HG03025 (cell line): ENCODE results near the gene GPC6.
"Not testable (repeated sequence)": the region's sequence is repeated elsewhere in the genome, so short reads cannot be mapped to it uniquely, and the experiment has no call there.

Experiments used
- ATAC-seq: cut with Tn5 transposase; IDR thresholded peaks from one replicate; pipeline ENCODE4 v1.9.1; 2021; ENCODE audit warnings: mild to moderate bottlenecking, moderate library complexity; ENCODE audit not compliant: unreplicated experiment, low FRiP score

The GPC6 gene

DNA sequence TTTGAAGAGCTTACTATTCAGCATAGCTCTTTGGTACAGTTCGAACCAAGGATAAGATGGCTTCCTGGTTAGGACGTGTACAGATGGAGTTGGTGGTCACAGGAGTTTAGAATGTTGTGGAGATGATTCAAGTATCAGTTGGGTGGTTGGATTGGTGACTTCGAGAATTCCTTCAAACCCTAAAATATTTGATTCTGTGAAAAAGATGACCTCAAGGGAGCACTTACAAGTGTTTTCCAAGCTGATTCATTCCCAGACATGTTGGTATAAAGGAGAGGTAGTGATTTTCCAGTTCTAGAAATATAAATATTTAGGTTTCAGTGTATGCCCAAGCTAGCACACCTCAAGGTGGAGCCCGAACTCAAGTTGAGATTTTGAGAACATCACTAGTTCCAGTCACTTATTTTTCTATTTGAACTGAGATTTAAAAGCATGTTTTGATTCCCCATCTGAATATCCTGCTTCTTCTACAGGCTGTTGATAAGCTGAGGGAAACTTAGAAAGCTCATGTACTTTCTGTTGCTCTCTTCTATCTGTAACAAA is 946.8 kb downstream of the GPC6 start:
- no peak for ATAC-seq

DNA sequence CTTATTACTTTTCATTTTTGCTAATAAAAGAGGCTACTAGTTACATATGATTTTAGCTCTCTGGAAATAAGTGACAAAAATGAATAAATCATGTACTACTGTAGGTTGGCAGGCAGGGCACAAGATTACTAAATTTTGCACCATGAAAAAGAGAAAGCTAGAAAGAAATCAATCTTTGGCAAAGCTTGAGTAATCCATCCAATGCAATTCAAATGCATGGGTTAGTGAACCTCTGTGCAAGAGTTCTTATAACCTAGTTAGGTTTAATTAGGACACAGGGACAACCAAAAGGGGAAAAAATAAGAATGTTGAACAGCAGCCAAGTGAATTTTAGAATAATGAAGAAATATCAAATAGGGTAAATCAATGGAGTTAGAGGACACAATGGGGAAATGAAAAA is 947.4 kb downstream of the GPC6 start:
- no peak for ATAC-seq

DNA sequence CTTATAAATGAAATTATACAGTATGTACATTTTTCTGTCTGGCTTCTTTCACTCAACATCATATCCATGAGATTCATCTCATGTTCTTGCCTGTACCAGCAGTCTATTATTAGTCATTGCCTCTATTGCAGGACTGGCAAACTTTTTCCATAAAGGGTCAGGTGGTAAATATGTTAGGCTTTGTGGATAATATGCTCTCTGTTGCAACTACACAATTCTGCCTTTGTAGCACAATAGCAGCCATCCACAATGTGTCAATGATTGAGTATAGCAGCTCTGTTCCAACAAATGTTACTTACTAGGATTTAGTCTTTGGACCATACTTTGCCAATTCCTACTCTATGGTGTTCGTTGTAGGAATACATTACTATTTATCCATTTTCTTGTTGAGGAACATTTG is 948.5 kb downstream of the GPC6 start:
- no peak for ATAC-seq

DNA sequence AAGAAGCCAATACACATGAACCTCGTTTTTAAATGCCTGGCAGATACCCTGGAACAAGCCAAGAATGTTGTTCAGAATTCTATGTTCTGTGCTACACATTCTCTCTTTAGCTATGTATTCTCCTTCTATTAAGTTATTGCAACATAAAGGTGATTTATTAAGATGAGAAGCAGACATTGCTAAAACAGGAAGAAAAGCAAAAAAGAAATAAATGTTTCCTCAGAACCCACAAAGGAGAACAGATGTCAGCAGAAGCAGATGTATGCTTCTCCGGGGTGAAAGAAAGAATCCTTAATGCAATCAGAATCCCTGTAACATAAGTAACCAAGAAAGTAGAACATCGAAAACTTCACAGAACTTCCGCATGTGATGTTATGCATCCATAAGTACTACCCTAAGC is 950.0 kb downstream of the GPC6 start:
- no peak for ATAC-seq

DNA sequence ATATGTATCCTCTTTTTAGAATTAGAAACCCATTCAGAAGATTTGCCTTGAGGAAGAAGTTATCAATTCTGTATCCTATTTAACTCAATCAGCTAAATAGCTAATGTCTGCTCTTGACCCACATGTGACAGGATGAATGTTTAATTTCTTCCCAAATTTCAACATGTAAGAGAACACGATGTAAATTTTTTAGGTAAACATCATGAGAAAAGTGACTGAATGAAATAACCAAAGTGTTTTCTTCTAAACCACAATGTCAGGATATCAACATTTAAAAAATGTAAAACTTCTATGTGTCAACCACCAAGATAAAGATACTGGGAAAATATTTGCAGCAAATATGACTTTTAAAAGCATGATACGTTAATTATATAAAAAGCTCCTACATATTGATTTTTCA is 950.4 kb downstream of the GPC6 start:
- ATAC-seq = no peak

DNA sequence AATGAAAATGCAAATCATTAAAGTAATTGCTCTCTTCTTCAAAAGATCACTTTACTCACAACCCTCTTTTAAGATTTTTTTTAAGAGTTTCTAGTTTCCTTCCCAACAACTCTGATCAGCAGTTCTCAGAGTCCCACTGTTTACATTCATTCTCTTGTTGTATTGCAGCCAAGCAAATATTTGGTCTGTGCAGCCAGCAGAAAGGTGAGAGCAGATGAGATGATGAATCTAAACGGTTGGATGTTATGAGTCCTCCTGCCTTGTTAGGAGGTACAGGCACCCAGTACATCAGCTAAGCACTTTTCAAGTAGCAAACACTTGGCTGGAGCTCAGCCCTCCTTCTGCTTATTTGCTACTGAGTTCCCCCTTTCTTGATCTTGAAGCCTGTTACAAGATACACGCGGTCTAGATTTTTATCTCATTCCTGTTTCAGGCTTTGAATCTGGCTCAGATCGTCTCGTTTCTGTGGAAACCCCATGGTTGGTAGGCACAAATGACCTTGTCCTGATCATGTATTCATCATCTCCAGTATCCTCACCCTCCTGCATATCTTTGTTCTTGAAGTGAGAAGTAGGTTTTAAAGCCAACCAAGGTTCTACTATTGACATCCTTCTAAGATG is 952.1 kb downstream of the GPC6 start:
- no peak for ATAC-seq

DNA sequence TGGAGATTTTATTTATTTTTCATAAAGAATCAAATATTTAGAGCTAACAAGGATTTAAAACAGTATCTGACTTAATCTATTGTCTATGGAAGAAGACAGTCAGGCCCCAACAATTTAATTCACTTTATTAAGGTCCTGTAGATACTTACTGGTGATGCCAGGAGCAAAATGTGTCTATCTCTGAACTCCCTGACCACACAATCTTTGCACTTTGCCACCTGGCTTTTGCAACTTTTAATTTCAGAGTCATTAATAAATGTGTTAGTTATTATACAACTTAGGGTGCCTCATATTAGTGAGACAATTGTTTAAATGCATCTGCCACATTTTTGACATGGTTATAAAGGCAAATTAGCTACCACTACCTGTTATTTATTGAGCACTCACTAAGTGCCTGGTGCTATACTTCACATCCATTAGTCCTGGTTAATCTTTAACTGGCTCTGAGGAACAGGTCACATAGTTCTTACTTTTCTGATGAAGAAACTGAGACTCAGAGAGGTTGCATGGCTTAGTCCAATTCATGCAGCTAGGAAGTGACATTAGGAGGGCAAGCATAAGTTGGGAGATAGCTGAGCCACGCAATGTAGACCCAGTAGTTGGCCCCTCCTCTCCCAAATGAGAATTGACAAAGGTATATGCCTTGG is 955.0 kb downstream of the GPC6 start:
- no peak for ATAC-seq

DNA sequence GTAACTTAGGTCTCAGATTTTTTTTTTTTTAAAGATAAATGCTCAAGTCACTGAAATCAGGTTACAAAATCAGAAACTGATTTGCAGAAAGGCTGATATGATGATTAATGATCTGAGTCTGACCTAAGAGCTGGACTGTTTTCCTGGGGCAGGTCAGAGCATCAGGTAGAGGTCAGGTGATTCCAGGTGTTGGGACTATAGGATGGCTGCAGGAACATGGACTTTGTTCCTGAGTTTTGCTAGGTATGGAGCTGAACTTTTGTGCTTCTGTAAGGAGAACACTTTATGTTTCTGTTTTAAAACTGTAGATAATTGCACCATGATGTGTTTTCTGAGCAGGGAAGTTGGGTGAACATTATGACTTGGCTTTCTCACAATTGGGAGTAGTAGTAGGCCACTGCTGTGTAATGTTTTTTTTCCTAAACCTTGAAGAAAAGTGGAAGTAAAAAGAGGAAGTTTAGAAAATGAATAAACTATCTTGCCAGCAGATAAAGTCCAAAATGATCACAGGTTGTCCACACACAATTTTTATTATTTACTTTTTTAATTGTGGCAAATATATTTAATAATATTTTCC is 955.7 kb downstream of the GPC6 start:
- ATAC-seq = no peak

DNA sequence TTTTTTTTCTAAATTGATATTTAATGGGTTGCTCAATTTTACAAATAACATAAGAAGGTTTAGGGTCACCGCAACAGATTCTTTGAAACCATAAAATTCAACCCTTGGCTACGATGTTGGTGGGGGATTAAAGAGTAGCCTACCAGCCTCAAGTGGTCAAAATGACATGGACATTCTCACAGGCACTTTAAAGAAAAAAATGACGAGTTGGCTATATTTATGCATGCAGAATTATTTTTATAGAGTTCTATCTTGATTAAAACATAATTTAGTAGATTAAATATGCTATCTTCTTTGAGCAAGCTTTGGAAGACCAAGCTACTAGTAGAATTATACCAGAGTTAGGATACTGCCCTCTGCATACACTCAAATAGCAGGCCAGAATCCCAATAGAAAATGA is 959.9 kb downstream of the GPC6 start:
- ATAC-seq = no peak

DNA sequence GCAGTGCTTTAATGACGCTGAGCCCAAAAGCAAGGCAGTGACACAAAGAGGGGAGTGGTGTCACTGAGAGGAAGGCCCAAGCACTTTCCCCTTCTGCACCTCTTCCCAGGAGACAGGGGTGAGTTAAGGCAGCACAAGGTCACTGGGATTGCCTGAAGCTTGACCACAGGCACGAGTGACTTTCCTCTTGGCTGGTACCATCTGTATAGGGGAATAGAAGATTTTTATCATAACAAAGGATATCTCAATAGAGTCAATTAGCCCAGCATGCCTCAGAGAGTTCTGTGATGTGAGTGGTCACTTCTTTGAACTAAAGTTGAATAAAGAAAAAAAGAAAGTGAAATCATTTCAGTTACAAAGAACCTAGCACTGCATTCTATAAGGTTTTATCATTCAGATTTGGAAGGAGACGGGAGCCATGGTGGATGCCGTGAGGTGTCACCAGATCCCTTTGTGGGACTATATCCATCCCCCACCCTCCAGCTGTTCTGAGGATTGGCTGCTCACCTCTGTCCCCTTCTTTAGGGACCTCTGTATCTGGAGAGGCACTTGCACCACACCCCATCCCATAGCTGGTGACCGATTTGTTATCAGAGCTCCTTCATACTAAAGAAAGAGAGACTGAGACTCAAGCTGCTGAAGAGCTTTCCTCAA is 961.7 kb downstream of the GPC6 start:
- no peak for ATAC-seq

DNA sequence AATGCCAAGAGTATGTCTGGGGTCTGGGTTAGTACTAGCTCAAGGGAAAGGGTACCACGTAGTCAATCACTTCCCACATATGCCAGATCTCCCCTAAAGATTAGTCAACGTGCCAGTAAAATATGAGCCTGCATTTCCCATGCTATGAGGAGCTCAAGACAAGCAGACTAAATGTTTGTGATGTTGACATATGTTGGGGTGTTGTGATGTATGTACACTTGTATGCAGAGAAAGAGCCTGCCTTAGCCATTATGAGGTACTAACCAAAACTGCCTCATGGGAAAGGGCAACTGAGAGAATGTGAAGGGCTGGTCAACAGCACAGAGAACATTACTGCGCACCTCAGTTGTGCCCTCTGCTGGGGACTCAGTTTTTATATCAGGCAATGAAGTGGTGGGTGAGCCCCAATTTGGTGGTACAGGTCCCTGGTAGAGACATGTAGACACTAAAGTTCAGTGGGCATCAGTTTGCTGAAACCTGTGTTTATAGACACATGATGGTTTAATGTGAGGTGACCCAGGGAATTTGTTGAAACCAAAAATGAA is 965.9 kb downstream of the GPC6 start:
- ATAC-seq = no peak

DNA sequence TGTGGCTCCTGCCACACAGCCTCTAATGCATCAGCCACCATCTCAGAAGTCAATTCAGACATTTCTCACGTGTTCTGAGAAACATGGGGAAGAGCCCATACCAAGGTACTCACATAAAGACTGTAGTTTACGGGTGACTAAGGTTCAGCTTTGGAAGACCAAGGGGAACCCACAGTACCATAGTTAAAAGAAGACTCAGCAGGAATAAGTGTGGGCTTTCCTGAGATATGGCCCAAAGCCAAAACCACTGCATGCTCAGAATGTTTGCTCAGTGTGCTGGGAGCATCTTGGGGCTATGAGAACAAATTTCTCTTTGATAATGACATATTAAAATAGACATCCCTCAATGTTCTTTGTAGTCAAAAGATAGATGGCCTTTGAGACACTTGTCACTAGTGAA is 969.1 kb downstream of the GPC6 start:
- no peak for ATAC-seq

DNA sequence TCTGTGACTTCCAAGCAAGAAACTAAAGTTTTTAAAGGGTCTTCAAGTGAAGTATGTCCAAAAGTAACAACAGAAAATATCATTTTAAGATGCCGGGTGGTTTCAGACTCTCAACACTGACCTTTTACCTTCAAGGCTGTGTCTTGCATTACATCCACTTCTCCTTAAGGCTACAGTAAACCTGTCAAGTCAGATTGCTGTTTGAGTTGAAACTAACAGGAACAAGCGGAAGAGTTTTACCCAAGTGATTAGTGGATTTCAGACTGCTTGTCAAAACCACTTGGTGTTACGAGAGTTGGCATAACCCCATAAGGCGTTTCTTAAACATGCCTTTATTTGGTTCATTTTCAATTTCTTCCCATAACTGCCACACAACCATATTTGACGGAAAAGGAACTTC is 969.8 kb downstream of the GPC6 start:
- no peak for ATAC-seq

DNA sequence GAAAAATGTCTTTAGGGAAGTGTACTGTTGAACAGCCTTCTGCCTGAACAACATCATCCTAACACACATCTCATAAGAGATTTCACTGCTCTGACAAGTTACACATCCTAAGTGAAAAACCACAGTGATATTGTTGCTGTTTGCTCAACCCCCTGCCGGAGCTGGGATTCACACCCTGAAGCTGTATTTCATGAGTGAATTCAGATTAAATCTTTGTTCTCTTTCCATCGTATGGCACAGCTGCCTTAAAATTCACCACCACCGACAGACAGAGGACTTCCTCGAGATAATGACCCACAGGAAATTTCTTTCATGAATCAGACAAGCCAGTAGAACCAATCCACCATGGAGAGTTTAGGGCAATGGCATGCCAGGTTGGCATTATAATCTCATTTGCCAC is 972.1 kb downstream of the GPC6 start:
- no peak for ATAC-seq

DNA sequence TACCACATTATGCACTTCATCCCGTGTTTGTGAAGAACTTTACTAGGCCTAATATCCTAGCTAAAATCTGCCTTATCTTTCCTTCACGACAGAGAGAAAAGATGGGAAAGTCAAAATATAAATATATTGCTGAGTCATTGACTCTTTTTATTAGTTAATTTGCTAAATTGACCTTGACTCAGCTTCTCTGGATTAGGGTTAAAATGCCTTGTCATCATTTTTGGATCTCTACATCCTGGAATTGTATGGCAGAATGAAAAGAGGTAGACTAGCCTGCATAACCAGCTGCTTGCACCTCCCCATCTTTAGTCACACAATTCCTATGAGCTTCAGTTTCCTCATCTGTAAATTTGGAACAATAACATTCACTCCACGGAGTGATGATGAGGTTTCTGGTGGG is 972.5 kb downstream of the GPC6 start:
- no peak for ATAC-seq

DNA sequence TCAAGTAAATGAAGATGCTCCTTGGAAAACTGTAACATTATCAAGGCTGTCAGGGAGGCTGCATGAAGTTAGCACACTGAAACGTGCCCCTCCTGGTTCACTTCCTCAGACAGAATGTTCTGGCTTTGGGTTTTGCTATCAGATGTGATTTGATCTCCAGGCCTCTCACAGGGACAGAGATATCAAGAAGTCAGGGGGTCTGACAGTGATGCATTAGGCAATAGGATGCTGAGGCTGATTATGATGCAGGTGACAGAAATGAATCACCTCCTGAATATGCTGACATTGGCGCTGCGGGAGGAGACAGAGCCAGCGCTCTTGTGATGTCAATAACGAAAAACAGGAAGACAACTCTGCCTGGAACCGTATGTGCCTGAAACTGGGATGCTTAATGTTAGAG is 974.4 kb downstream of the GPC6 start:
- no peak for ATAC-seq

DNA sequence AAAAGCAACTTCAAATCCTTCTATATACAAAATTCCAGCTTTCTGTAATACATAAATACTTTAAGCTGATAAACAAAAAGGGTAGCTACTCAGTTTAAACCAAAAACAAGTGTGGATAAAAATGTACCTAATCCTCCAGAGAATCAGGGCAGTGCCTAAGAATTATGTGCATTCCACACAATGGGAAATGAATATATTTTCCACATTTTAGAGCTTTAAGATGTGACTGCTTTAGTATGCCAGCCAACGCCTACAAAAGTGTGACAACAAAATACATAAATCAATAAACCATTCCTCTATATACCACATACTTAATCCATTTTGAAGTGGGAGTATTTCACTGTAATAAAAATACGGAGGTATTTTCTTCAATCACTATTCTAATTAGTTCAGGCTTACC is 977.6 kb downstream of the GPC6 start:
- ATAC-seq = no peak

DNA sequence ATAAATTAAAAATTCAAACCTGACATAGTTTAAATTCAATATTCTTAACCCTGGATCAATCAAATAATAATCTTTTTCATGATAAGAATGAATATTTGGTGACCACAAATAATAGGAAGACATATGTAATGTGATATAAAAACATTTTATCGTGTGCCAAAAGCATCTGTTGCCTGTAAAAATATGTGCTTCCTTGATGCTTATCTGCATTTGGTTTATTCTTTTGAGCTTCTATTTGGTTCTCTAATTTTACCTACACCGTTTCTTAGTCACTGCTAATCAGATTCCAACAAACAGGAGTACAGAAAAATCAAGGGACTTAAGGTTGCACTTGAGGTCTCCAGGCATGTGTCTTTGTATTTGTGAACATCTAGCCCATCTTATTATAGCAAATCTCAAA is 978.3 kb downstream of the GPC6 start:
- ATAC-seq = no peak

DNA sequence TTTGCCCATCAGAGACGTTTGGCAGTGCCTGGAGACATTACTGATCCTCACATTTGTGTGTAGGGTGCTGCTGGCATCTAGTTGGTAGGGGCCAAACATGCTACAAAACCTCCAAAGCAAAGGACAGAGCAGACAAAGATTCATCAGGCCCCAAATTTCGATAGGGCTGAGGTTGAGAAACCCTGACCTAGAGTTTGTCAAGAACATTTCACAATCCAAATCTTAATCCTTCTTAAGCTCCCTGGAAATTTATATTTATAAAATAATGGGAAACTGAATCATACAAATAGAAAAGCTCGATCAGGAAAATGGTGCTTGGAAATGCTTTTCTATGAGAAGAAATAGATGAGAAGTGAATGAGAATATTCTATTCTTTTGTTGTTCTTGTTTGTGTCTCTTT is 979.3 kb downstream of the GPC6 start:
- no peak for ATAC-seq

DNA sequence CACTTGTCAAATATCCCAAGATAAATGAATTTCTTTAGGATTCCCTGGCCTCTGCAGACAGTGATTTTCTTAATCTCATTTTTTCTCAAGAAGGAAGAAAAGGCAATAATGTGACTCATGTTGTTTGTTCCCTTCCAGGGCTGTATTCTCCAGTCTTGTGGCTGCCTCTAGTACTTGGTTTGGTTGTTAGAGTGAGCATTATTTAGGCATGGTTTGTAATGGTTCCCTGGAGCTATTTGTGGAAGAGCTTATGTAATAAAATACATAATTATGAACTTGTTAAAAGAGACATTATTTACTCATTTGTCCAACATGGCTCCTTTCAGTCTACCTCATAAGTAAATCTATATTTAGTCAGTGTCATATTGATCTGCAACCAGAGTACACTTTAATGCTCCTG is 982.5 kb downstream of the GPC6 start:
- no peak for ATAC-seq

DNA sequence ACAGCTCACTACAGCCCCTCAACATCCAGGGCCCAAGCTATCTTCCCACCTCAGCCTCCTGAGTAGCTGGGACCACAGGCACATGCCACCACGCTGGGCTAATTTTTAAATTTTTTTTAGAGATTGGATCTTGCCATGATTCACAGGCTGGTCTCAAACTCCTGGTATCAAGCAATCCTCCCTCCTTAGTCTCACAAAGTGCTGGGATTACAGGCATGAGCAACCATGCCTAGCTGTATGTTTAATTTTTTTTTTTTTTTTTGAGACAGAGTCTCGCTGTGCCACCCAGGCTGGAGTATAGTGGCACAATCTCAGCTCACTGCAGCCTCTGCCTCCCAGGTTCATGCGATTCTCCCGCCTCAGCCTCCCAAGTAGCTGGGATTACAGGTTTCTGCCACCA is 983.3 kb downstream of the GPC6 start:
- not testable (repeated sequence) for ATAC-seq
